GM18526 (cell line): ENCODE measurements around the gene TFB1M.

Experiments used
- POLR2A ChIP-seq: IDR thresholded peaks from 3 replicates; pipeline ENCODE4 v1.6.1; 2011; ENCODE audit not compliant: insufficient read length; ENCODE audit errors: extremely low read depth

Gene TFB1M

DNA sequence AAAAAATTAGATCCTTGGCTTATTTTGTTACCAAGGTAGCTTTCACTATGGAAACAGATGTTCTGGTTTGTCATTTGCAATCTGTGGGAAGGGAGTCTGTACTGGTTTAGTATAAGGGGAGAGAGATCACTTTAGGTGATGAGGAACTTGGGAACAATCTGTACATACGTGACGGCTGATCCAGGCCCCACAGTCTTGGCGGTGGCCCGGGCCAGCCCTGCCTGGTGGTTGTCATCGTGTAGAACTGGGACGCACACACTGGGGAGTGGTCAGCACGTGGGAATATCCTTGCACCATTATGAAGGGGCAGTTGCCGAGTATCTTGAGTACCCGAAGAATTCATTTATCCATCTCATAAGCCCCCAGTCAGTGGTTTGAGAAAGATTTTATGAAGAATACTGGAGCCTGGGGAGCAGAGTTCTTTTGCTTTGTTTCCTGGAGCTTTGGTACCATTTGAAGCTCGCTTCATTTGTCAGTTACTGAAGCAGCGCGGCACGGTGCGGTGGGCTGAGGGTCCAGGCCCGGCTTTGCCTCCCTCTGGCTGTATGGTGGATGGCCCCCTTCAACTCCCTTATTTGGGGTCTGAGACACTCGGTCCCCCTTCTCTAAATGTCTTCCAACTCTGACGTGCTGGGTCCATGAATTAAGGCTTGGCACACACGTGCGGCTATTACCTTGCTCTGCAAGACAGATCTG is 73.2 kb downstream of the TFB1M start:
- TF ChIP-seq POLR2A = no peak

DNA sequence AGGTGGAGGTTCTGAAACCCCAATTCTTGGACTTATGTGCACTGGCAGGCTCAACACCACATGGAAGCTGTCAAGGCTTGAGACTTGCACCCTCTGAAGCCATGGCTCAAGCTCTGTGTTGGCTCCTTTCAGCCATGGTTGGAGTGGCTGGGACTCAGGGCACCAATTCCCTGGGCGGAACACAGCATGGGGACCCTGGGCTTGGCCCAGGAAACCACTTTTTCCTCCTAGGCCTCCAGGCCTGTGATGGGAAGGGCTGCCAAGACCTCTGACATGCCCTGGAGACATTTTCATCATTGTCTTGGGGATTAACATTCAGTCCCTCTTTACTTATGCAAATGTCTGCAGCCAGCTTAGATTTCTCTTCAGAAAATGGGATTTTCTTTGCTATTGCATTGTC is 76.7 kb downstream of the TFB1M start:
- TF ChIP-seq POLR2A = no peak

DNA sequence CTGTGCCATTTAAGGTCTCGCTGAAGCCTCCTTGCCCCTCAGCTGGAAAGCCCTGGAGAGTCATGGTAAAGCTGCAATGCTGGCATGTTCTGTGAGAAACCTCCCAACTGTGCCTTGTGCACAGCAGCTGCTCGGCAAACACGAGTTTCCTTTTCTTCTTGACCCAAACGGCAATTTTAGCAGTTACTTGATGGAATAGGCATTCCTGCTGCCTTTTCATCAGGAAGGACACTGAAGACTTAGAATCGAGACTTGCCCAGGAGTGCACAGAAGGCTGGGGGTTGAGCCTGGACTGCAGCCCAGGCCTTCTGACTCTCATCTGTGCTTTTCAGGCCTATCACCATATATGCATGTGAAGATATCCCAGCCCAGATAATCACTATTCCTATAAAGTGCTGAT is 79.2 kb downstream of the TFB1M start:
- no peak for TF ChIP-seq POLR2A

DNA sequence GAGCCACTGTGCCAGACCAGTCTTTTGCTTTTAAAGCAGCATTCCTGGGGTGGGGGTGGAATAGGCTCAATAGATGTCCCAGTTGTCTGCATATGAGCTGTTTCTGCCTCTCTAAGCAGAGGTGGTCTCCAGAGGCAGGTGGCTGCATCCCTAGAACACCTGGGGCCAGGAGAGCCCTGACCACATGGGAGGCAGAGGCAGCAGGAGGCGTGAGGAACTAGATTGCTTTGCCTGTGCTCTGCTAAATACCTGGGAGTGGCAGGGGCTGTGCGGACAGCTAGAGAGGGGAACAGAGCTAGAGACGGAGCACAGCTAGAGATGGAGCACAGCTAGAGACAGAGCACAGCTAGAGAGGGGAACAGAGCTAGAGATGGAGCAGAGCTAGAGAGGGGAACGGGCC is 79.6 kb downstream of the TFB1M start:
- TF ChIP-seq POLR2A = no peak

DNA sequence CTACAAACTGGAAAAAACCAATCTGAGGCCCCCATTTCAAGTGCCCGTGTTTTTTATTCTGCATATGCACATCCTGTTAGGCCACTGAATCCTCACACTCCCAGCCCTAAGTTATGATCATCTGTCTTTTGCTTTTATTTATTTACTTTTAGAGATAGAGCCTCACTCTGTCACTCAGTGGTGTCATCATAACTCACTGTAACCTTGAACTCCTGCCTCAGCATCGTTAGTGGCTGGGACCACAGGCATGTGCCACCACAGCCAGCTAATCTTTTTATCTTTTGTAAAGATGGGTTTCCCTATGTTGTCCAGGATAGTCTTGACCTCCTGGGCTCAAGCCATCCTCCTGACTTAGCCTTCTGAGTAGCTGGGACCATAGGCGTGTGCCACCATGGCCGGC is 80.1 kb downstream of the TFB1M start:
- TF ChIP-seq POLR2A = no peak

DNA sequence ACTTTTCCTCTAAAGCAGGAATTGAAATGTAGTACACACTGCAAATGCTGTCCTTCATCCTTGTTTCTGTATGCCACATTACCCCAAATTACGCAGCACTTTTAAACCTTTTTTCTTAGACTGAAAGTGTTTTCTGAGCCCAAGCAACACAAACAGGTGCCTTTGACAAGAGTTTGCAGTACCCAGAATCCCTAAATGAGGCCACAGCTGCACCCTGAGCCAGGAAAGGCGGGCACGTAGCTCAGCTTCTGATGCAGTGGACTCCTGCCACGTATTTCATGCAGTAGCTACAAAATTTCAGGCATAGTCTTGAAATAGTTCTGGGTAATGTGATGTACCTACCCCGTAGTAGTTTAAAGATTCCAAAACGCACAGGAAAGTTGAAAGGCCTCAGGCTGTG is 81.4 kb downstream of the TFB1M start:
- no peak for TF ChIP-seq POLR2A

DNA sequence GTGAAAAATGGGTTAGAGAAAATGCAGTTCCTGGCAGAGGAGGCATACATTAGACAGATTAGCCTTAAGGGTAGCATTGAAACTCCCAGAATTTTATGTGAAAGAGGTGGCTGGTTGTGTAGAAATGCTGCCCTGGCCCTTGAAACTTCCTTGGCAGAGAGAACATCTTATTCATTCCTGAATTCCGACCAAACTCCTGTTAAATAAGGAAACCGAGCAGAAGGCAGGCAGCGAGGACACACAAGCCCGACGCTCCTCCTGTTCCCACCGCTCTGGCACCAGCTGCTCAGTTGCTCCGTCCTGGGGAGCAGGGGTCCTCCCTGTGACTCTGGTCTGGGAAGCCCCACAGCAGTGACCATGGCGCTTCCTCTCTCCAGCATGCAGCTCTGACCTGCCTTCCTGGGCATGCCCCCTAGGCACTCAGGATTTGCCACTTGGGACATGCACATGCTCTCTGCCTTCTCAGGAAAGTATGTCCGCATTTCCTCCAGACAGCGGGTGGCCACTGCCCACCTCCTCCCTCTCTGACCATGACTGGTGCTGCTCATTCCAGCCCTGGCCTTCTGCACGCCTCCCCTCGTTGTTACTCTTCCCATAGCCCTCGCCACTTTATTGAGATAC is 85.6 kb downstream of the TFB1M start:
- no peak for TF ChIP-seq POLR2A

DNA sequence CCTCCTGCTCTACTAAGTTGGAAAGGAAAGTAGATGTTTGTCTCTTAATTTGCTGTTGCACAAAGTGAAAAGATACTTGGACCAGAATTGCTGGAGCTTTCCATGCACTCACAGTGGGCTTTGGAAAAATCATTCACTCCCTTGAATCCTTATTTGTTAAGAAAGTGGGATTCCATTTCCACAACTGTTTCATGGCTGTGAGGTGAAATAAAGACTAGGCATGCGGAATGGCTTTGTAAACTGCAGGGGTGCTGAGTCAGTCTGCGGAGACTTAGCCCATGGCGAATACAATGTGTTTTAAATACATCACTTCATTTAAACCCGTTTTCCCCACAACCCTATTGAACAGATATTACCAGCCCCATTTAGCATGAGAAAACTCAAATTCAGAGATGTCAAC is 87.2 kb downstream of the TFB1M start:
- TF ChIP-seq POLR2A = no peak

DNA sequence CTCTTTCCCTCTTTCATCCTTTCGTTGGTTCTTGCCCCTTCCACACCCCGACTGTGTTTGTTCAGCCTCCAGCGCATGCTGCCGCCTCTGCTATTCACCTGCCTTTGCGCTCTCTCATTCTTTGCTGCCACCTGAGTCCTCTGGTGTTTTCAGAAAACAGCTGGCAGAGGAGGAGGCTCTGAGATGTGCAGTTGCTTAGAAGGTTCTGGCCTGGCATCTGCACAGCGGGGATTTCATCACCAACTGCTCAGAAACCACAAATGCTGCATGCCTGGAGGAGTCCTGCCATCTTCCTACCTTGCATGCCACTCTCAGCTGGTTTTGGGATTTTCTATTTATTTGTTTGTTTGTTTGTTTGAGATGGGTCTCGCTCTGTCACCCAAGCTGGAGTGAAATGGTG is 89.7 kb downstream of the TFB1M start:
- no peak for TF ChIP-seq POLR2A

DNA sequence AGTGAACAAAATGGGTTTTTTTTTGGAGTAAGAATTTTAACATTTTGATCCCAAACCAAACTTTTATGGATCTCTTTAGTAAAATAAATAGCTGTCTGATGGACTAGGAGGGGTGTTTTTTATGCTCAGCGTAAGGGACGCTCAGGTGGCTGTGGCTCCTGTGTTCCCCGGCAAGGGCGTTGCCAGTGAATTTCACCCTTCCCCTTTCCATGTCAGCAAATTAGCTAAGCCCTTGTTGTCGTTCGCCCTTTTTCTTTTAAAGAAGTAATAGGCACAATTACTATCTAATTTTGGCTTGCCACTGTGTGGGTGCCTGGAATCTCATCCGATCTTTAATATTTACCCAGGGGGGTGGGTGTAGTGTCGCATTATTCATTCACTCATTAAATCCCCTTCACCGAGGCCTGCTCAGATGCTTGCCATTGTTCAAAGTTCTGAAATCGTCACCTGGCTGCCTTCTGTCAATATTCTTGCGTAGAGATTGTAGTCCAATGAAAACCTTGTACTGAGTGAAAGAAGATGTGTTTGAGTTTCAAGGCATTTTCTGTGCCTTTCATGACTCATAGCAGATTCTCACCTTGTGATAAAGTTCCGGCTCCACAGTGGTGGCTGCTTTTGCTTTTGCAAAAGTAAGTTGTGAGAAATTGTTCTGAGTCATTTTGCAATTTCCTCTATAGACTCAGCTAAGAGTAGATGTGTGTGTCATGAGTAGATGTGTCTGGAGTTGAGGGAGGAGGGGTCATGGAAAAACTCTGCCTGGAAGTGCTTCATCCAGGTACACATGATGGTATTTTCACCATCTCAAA is 90.4 kb downstream of the TFB1M start:
- TF ChIP-seq POLR2A = no peak

DNA sequence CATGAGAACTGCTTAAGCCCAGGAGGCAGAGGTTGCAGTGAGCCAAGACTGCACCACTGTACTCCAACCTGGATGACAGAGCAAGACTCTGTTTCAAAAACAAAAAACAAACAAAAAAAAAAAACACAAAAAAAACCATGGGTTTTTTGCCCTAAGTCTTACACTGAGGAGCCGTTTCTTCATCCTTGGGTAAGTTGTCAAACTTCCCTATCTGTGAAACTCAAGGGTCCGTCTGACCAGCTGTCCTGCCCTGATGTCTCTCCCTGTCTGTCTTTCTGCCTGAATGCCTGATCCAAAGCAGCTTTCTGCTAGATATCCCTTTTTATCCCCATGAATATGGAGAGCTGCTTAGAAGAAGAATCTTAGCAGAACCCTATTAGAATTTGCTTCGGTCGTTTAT is 91.8 kb downstream of the TFB1M start:
- TF ChIP-seq POLR2A = no peak

DNA sequence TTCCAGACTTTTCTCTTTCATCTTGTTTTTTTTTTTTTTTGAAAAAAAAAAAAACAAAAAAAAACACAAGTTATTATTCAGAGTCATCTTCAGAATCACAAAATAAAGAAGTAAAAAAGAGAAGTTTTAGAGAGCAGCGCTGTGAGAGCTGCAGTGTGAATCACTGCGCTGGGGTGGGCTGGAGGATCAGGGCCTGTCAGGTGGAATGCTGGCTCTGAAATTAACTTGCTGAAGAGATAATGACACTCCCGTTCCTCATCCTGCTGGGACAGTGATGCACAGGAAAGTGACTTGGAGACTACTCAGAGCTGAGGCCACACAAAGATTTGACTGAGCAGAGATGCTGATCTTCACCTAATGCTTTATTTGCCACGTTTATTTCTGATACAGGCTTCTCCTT is 93.2 kb downstream of the TFB1M start:
- no peak for TF ChIP-seq POLR2A

DNA sequence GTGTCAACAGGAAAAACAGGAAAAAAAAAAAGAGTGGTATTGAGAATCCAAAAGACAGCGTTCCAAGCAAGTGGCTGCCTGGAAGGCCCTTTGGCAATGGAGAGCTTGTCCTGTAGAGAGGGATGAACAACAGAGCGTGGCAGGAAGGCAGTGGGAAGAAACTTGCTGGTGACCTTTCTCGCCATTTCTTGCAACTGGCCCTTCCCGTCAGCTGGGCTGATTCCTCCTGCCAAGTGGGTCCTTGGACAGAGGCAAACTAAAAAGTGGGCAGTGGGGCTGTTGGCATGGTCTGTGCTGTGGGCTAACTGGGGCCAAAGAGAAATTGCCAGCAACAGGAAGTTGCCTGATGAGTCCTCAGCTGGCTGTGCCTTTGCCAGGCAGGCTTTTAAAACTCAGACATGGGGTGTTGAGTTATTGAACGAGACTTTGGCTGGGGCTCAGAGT is 94.4 kb downstream of the TFB1M start:
- no peak for TF ChIP-seq POLR2A

DNA sequence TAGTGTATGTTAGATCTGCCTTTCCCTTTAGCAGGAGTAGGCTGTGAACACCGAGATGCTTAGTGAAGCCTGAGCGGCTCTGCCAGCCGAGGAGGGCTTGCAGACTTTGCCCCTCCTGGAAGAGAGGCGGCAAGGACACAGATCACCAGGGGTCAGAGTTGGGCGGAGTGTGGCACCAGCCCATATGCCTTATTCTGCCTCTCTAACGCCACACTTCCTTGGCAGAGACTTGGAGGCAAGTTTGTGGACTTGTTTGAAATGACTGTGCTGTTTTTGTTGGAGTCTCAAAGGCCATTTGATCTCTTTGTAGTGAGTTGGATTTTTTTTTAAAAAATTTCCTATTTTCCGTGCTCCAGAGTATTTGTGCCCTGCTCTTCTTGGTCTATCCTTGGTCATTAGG is 95.0 kb downstream of the TFB1M start:
- TF ChIP-seq POLR2A = no peak

DNA sequence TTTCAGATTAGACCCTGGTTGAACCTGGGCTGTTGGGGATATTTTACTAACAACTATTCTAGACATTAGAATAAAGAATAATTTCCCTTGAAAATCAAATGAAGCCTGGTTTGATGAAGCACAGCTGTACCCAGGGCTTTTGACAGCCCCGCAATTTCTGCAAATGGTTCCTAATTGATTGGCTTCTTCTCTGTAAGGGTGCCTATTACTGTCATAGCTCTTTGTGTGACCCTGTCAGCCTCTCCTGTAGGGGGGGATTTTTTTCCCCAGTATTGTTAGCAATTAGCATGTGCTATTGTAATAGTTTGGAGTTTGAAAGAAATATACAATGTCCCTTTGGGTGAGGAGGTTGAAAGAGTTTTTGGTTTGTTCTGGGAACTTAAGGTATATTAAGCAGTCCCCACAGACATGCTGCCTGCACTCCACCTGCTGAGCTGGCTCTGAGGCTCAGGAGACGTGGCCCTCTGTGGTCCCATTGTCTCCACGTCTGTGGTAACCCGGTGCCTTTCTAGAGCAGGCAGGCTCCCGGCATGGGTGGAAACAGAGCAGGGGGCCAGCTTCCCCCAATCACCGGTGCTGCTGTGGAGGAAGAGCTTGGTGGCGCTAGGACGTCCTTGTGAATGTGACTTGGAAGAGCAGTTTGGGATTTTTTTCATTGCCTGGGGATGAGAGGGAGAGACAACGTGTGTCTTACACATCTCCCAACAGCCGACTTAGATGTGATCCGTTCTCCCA is 97.8 kb downstream of the TFB1M start:
- TF ChIP-seq POLR2A = no peak

DNA sequence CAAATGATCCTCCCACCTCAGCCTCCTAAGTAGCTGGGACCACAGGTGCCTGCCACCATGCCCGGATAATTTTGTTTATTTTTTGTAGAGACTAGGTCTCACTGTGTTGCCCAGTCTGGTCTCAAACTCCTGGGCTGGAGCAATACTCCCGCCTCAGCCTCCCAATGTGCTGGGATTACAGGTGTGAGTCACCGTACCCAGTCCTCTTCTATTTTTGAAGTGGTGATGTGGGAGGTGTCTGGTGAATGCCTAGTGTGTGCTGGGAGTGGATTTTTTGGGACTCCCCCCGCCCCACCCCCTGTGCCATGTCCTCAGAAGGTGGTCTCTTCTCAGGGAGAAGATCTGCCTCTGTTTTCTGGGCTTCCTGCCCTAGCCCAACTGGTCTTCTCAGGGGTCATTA is 98.4 kb downstream of the TFB1M start:
- no peak for TF ChIP-seq POLR2A
